ENCODE measurements around the gene E4F1. TPM values are rescaled to one million over a fixed set of nuclear protein-coding genes. Genes with fewer than 3 reads are reported as not detected.
A peak's percentile ranks its signal among the peaks of the same experiment; 100 is the strongest.

Gene E4F1
- total and polyA plus RNA-seq, 10 of the 15 experiments (the other 5 are each of a cell fraction or from before 2014, with no cell fraction given): 0.23 to 36.5 (median 14.5) TPM

- no peak for TF ChIP-seq ZBTB40 (IDR thresholded peaks at IDR 0.05; ENCODE audit: borderline replicate concordance)
- TF ChIP-seq ZNF274 (IDR thresholded peaks at IDR 0.05; ENCODE audit: insufficient read depth, insufficient read length): no peak
- TF ChIP-seq CTCF (IDR thresholded peaks at IDR 0.05 in 2 of 3, conservative IDR thresholded peaks at IDR 0.05 in 1 of 3; ENCODE audit: control insufficient read depth in 2 of 3, extremely low read depth in 1 of 3, insufficient read depth in 1 of 3, low read depth in 3 of 3, low read length in 3 of 3): peak; percentile 50 to 94 (median 62); a peak in 5 of 6 replicates
- no peak for TF ChIP-seq REST (IDR thresholded peaks at IDR 0.05; ENCODE audit: low read depth, low read length)
- no peak for TF ChIP-seq ZZZ3 (IDR thresholded peaks at IDR 0.05; ENCODE audit: control insufficient read depth, insufficient read length, low read depth)
- peak; percentile 36; the same call in 1 of the 2 replicates for TF ChIP-seq POLR2AphosphoS2 (IDR thresholded peaks at IDR 0.05; ENCODE audit: low read depth, low read length)
- peak; percentile 72 for TF ChIP-seq NR2C1 (IDR thresholded peaks at IDR 0.05)
- TF ChIP-seq TCF12 (IDR thresholded peaks at IDR 0.05; ENCODE audit: low read depth, low read length): 0 out of 2 replicates have a peak, but pooled peaks have one; percentile 49
- no peak for TF ChIP-seq RAD51 (IDR thresholded peaks at IDR 0.05)
- 0 out of 4 replicates have a peak, but pooled peaks of 1 of the 2 experiments have one; percentile 22 for TF ChIP-seq EP300 (IDR thresholded peaks at IDR 0.05; ENCODE audit: borderline replicate concordance in 1 of 2, control insufficient read depth in 1 of 2, low read depth in 2 of 2, low read length in 2 of 2)
- no peak for TF ChIP-seq PRDM15 (CRISPR knock-in tag; IDR thresholded peaks at IDR 0.05)
- no peak for TF ChIP-seq SUZ12 (IDR thresholded peaks at IDR 0.05; ENCODE audit: unreplicated experiment)
- TF ChIP-seq SMC3 (IDR thresholded peaks at IDR 0.05; ENCODE audit: borderline replicate concordance, low read length): peak; percentile 31; the same call in 1 of the 2 replicates
- peak; percentile 93 for TF ChIP-seq RUNX3 (IDR thresholded peaks at IDR 0.05; ENCODE audit: low read length)
Measured at GRCh38 chr16:2251296-2252111, 28.1 kb downstream of the E4F1 start, which contains the start of gene ECI1 (continued).
